CD4-positive, alpha-beta T cell (primary cell): ENCODE measurements around the gene RAG1. TPM values are rescaled to one million over a fixed set of nuclear protein-coding genes. Genes with fewer than 3 reads are reported as not detected.

Experiments
- ATAC-seq: fragments of 200-7000 bp; cut with Tn5 transposase; one replicate; pipeline ENCODE4 v1.10.0; 2022; ENCODE audit warnings: mild to moderate bottlenecking; ENCODE audit not compliant: poor library complexity
- CTCF ChIA-PET: fragments of 350-600 bp; sonication (Branson Sonifier 250); formaldehyde crosslinking; loops from one replicate; lab custom pipeline; 2021; ENCODE audit warnings: antibody characterized with exemption, inconsistent platforms; lab: Charles Lee
- POLR2A ChIA-PET: fragments of 350-600 bp; sonication (Branson Sonifier 250); formaldehyde crosslinking; loops from one replicate; lab custom pipeline; 2021; ENCODE audit warnings: antibody characterized with exemption, inconsistent platforms; lab: Charles Lee
- DNase-seq, 14 experiments: peaks; one replicate each; pipeline ENCODE4 v3.0.0-alpha.2; 2013 to 2020; ENCODE audit warnings: mixed read lengths in 2 of 14
- H3K27ac ChIP-seq, 2 donors: one replicate each; pipeline versions ENCODE4 v1.5.1 to v1.7.0; 2013; ENCODE audit warnings: low read length in 2 of 2, low read depth in 1 of 2, mild to moderate bottlenecking in 1 of 2
- H3K27me3 ChIP-seq, 2 experiments: 1 replicate in 1 of 2; 2 replicates in 1 of 2; pipeline versions ENCODE4 v1.6.1 to v1.7.0; 2013; ENCODE audit warnings: low read length in 2 of 2, control low read depth in 1 of 2, mild to moderate bottlenecking in 1 of 2, moderate library complexity in 1 of 2; ENCODE audit not compliant: insufficient read depth in 2 of 2, control insufficient read depth in 1 of 2
- H3K36me3 ChIP-seq: one replicate; pipeline ENCODE4 v1.6.1; 2013; ENCODE audit warnings: low read length, control low read depth; ENCODE audit not compliant: insufficient read depth
- H3K4me1 ChIP-seq: one replicate; pipeline ENCODE4 v1.6.1; 2013; ENCODE audit warnings: low read length, control low read depth; ENCODE audit not compliant: insufficient read depth
- H3K4me3 ChIP-seq: one replicate; pipeline ENCODE4 v1.5.1; 2013; ENCODE audit warnings: mild to moderate bottlenecking, low read length, moderate library complexity
- H3K9me3 ChIP-seq, 2 experiments: 1 replicate in 1 of 2; 2 replicates in 1 of 2; pipeline versions ENCODE4 v1.6.1 to v1.7.0; 2013; ENCODE audit warnings: low read length in 2 of 2, mild to moderate bottlenecking in 2 of 2, control low read depth in 1 of 2, moderate library complexity in 1 of 2; ENCODE audit not compliant: control insufficient read depth in 1 of 2, insufficient read depth in 1 of 2
- H3K27ac Mint-ChIP-seq: one replicate; pipeline ENCODE4 v1.8.0; 2020; ENCODE audit warnings: mixed read lengths
- H3K27me3 Mint-ChIP-seq: one replicate; pipeline ENCODE4 v1.8.0; 2021; ENCODE audit warnings: mixed read lengths
- H3K36me3 Mint-ChIP-seq: one replicate; pipeline ENCODE4 v1.8.0; 2021; ENCODE audit warnings: low read depth, mixed read lengths
- H3K4me1 Mint-ChIP-seq: one replicate; pipeline ENCODE4 v1.8.0; 2021; ENCODE audit warnings: low read depth, mixed read lengths
- H3K4me3 Mint-ChIP-seq: one replicate; pipeline ENCODE4 v1.8.0; 2020; ENCODE audit warnings: mild to moderate bottlenecking, mixed read lengths
- H3K9me3 Mint-ChIP-seq: one replicate; pipeline ENCODE4 v1.8.0; 2020; ENCODE audit warnings: mixed read lengths
- intact Hi-C, 2 experiments: fragments of 100-400 bp; cut with DNase I in 1 of 2; cut with micrococcal nuclease in 1 of 2; formaldehyde crosslinking; loops; one replicate each; pipeline versions ENCODE4 v1.15.1 to v1.9.0; 2023 to 2025; cut with DNase I, micrococcal nuclease
- total RNA-seq, 174 experiments: library from RNA in 2 of 174; stranded (reverse) in 2 of 174; gene quantifications; one replicate each; pipeline ENCODE4 v1.2.3 and lab custom pipeline; 2021 to 2026
- TF ChIP-seq, protein P1 (sequence below): fragments of 200-600 bp; IDR thresholded peaks from one replicate; pipeline ENCODE4 v1.8.0; 2022; ENCODE audit warnings: antibody characterized with exemption, mild to moderate bottlenecking

Gene RAG1
- total RNA-seq, 2 experiments from 2014 or later, result 0.22 TPM; not detected in 1

DNA sequence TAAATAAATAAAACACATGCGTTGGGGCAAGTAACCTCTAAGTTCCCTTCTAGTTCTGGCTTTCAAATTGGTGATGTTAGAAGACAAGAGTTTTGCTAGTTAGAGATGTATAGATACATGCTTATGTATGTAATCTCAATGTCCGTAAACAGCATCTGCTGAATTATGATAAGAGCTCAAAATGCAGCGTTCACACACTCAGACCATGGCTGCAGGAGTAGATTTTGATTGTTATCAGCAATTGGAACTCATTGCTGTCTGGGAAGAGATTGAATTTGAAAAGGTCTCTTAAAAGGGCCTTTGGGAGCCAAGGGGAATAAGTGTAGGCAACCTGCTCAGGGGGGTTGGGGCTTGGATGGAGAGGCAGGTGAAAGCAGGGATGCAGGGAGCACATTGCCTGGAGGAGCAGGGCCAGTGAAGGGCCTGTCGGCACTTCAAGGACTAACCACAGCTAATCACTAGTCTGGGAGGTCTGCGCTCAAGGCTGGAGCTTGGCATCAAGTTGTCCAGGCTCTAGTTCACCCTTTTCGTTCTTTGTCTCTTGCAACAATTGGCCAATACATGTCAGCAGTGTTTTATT is 2.7 kb upstream of the RAG1 start:
- no peak overlapping the region for H3K4me3 ChIP-seq
- peaks cover 7% of the 10 kb centered on the region for H3K4me1 ChIP-seq
- H3K27ac ChIP-seq, result no peak overlapping the region
- ATAC-seq, result no peak
- ChIA-PET CTCF (interaction anchor here (1.0 to 2.2 kb wide), 2 partner anchors 178 to 182 kb away, joined by 3 to 14 read pairs; no protein-coding TSS in a partner anchor), POLR2A (no interaction called here)
- Mint-ChIP-seq H3K9me3 (no peaks in the 10 kb centered on the region), H3K4me3 (no peak overlapping the region), H3K27ac (no peak overlapping the region), H3K4me1 (no peaks in the 10 kb centered on the region), H3K36me3 (no peaks in the 10 kb centered on the region), H3K27me3 (peaks cover 39% of the 10 kb centered on the region)
- no peaks in the 10 kb centered on the region for H3K36me3 ChIP-seq
- intact Hi-C loops, result no loop called here
- H3K9me3 ChIP-seq, result no peaks in the 10 kb centered on the region
- peaks cover 9 to 11% of the 10 kb centered on the region in 2 experiments for H3K27me3 ChIP-seq
- TF ChIP-seq, protein P1, sequence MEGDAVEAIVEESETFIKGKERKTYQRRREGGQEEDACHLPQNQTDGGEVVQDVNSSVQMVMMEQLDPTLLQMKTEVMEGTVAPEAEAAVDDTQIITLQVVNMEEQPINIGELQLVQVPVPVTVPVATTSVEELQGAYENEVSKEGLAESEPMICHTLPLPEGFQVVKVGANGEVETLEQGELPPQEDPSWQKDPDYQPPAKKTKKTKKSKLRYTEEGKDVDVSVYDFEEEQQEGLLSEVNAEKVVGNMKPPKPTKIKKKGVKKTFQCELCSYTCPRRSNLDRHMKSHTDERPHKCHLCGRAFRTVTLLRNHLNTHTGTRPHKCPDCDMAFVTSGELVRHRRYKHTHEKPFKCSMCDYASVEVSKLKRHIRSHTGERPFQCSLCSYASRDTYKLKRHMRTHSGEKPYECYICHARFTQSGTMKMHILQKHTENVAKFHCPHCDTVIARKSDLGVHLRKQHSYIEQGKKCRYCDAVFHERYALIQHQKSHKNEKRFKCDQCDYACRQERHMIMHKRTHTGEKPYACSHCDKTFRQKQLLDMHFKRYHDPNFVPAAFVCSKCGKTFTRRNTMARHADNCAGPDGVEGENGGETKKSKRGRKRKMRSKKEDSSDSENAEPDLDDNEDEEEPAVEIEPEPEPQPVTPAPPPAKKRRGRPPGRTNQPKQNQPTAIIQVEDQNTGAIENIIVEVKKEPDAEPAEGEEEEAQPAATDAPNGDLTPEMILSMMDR, result no peak
- DNase-seq, result no peak

- DNase-seq, result no peak
- H3K9me3 ChIP-seq, result no peaks in the 10 kb centered on the region
- CTCF ChIA-PET, result interaction anchor here (1.0 kb wide), 1 partner anchor 181 kb away, joined by 3 read pairs; no protein-coding TSS in a partner anchor
- Mint-ChIP-seq H3K36me3 (no peaks in the 10 kb centered on the region), H3K9me3 (no peaks in the 10 kb centered on the region), H3K27me3 (peaks cover 52% of the 10 kb centered on the region), H3K27ac (no peak overlapping the region), H3K4me3 (no peak overlapping the region), H3K4me1 (no peaks in the 10 kb centered on the region)
- peaks cover 6% of the 10 kb centered on the region for H3K4me1 ChIP-seq
- no peak overlapping the region for H3K4me3 ChIP-seq
- peaks cover 9 to 23% of the 10 kb centered on the region in 2 experiments for H3K27me3 ChIP-seq
- POLR2A ChIA-PET, result no interaction called here
- intact Hi-C loops, result loop anchor here in 1 of 2 experiments (2.0 kb wide), 1 partner anchor 180 kb away; no protein-coding TSS in a partner anchor
- TF ChIP-seq, protein P1, result no peak
- no peak for ATAC-seq
- H3K36me3 ChIP-seq, result no peaks in the 10 kb centered on the region
- no peak overlapping the region for H3K27ac ChIP-seq
Observed at GRCh38 chr11:36566407-36567053, 1.3 kb upstream of the RAG1 start.

DNA sequence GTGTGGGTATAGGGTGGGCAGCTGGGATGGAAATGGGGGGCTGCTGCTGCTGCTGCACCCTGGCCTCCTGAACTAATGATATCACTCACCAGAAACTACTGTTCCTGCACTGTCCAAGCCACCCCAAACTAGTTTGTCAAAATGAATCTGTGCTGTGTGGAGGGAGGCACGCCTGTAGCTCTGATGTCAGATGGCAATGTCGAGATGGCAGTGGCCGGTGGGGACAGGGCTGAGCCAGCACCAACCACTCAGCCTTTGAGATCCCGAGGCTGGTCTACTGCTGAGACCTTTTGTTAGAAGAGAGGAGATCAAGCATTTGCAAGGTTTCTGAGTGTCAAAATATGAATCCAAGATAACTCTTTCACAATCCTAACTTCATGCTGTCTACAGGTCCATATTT is 1.3 kb downstream of the RAG1 start:
- TF ChIP-seq, protein P1, result no peak
- intact Hi-C loops, result loop anchor here in 1 of 2 experiments (2.0 kb wide), 1 partner anchor 178 kb away; no protein-coding TSS in a partner anchor
- no peak overlapping the region for H3K27ac Mint-ChIP-seq
- no peaks in the 10 kb centered on the region for H3K9me3 Mint-ChIP-seq
- H3K9me3 ChIP-seq, result no peaks in the 10 kb centered on the region
- no peak overlapping the region for H3K4me3 Mint-ChIP-seq
- peaks cover 67% of the 10 kb centered on the region for H3K27me3 Mint-ChIP-seq
- ATAC-seq, result no peak
- H3K4me1 Mint-ChIP-seq, result no peaks in the 10 kb centered on the region
- no peak for DNase-seq
- no peak overlapping the region for H3K27ac ChIP-seq
- no peaks in the 10 kb centered on the region for H3K36me3 Mint-ChIP-seq
- ChIA-PET POLR2A (no interaction called here), CTCF (no interaction called here)
- H3K4me1 ChIP-seq, result peaks cover 6% of the 10 kb centered on the region
- H3K4me3 ChIP-seq, result no peak overlapping the region
- H3K36me3 ChIP-seq, result no peaks in the 10 kb centered on the region
- H3K27me3 ChIP-seq, result peaks cover 15 to 27% of the 10 kb centered on the region in 2 experiments
